HCT116 (cell line): Measurements from ENCODE around the gene NXN. TPM values are rescaled to one million over a fixed set of nuclear protein-coding genes. Genes with fewer than 3 reads are reported as not detected.

Experiments used
- ATAC-seq: fragments of 200-7000 bp; cut with Tn5 transposase; 2 replicates; pipeline ENCODE4 v1.9.1; 2020; ENCODE audit warnings: mild to moderate bottlenecking, moderate library complexity
- BruUV-seq: library from RNA; stranded (reverse); fragments of 400-500 nt; replicated peaks from 2 replicates; lab custom pipeline; 2021; lab: Mats Ljungman, UMichigan
- CTCF ChIA-PET: fragments of 300-600 bp; sonication (Branson Sonifier 250); formaldehyde crosslinking; loops from one replicate; lab custom pipeline; 2021; ENCODE audit warnings: antibody characterized with exemption; lab: Charles Lee
- POLR2A ChIA-PET: fragments of 300-600, 350-600 bp; sonication (Branson Sonifier 250); formaldehyde crosslinking; loops from one replicate; lab custom pipeline; 2021; ENCODE audit warnings: antibody characterized with exemption; lab: Charles Lee
- RAD21 ChIA-PET, 2 experiments: fragments of 300-600 bp; sonication (Branson Sonifier 250); formaldehyde crosslinking; loops; one replicate each; lab custom pipeline; 2023; ENCODE audit warnings: low total read pairs in 2 of 2; ENCODE audit not compliant: uncharacterized antibody in 2 of 2, unreplicated experiment in 2 of 2, low non-redundant PET in 1 of 2; lab: Charles Lee
- DNase-seq: peaks from one replicate; pipeline ENCODE4 v3.0.0-alpha.2; 2010; ENCODE audit warnings: low read depth, low spot score
- H2AFZ ChIP-seq: fragments of 200-600 bp; shearing (Covaris generic), sonication (generic); 2 replicates; pipeline ENCODE4 v1.6.1; 2017; ENCODE audit warnings: low read depth, mixed run types, mixed read lengths, antibody characterized with exemption, low read length; ENCODE audit not compliant: poor library complexity, severe bottlenecking
- H3K27ac ChIP-seq: 2 replicates; pipeline ENCODE4 v1.5.1; 2012; ENCODE audit warnings: low read depth, low read length
- H3K27me3 ChIP-seq: fragments of 200-600 bp; sonication (generic); 2 replicates; pipeline ENCODE4 v1.6.1; 2016; ENCODE audit warnings: mixed run types, low read length, mixed read lengths; ENCODE audit not compliant: insufficient read depth
- H3K36me3 ChIP-seq, 2 experiments: fragments of 200-500 bp in 1 of 2; fragments of 200-600 bp in 1 of 2; sonication (Bioruptor generic) in 1 of 2; sonication (generic) in 1 of 2; 2 replicates each; pipeline versions ENCODE4 v1.5.1 to v1.6.1; 2014 to 2016; ENCODE audit warnings: low read length in 2 of 2, inconsistent platforms in 1 of 2, mixed read lengths in 1 of 2, mixed run types in 1 of 2; ENCODE audit not compliant: insufficient read depth in 2 of 2, control insufficient read depth in 1 of 2
- H3K4me1 ChIP-seq, 2 experiments: fragments of 200-600 bp in 1 of 2; sonication (generic) in 1 of 2; 2 replicates each; pipeline versions ENCODE4 v1.5.1 to v1.6.1; 2012 to 2017; ENCODE audit warnings: low read length in 2 of 2, inconsistent platforms in 1 of 2, mild to moderate bottlenecking in 1 of 2, mixed read lengths in 1 of 2, mixed run types in 1 of 2, moderate library complexity in 1 of 2; ENCODE audit not compliant: insufficient read depth in 2 of 2, control insufficient read depth in 1 of 2
- H3K4me2 ChIP-seq: fragments of 200-600 bp; sonication (generic); 2 replicates; pipeline ENCODE4 v1.6.1; 2017; ENCODE audit warnings: mixed run types, low read length, mixed read lengths
- H3K4me3 ChIP-seq, 2 experiments: fragments of 200-600 bp in 1 of 2; sonication (generic) in 1 of 2; replicated peaks in 1 of 2; 2 replicates each; pipeline ENCODE4 v1.5.1; 2011 to 2016; ENCODE audit warnings: low read length in 2 of 2, control low read depth in 1 of 2, low read depth in 1 of 2, mild to moderate bottlenecking in 1 of 2, mixed read lengths in 1 of 2, mixed run types in 1 of 2
- H3K79me2 ChIP-seq: fragments of 200-600 bp; sonication (generic); 2 replicates; pipeline ENCODE4 v1.6.1; 2017; ENCODE audit warnings: mild to moderate bottlenecking, mixed run types, low read length, moderate library complexity, mixed read lengths; ENCODE audit not compliant: insufficient read depth
- H3K9ac ChIP-seq: fragments of 200-600 bp; sonication (generic); 2 replicates; pipeline ENCODE4 v1.6.1; 2016; ENCODE audit warnings: low read length, mixed read lengths
- H3K9me2 ChIP-seq: fragments of 200-600 bp; sonication (generic), shearing (Covaris generic); 2 replicates; pipeline ENCODE4 v1.6.1; 2017; ENCODE audit warnings: mixed run types, mild to moderate bottlenecking, moderate library complexity; ENCODE audit not compliant: insufficient read depth
- H3K9me3 ChIP-seq, 2 experiments: fragments of 200-500 bp in 1 of 2; fragments of 200-600 bp in 1 of 2; sonication (Bioruptor generic) in 1 of 2; sonication (generic) in 1 of 2; 2 replicates each; pipeline ENCODE4 v1.6.1; 2014 to 2017; ENCODE audit warnings: low read length in 2 of 2, mixed read lengths in 2 of 2, inconsistent platforms in 1 of 2, low read depth in 1 of 2, mild to moderate bottlenecking in 1 of 2, mixed run types in 1 of 2, moderate library complexity in 1 of 2; ENCODE audit not compliant: control insufficient read depth in 1 of 2, insufficient read depth in 1 of 2
- H4K20me1 ChIP-seq: fragments of 200-600 bp; sonication (generic), shearing (Covaris generic); 2 replicates; pipeline ENCODE4 v1.6.1; 2017; ENCODE audit warnings: mixed run types, mild to moderate bottlenecking, moderate library complexity; ENCODE audit not compliant: insufficient read depth
- ATF3 ChIP-seq: IDR thresholded peaks from 2 replicates; pipeline ENCODE4 v1.6.1; 2012
- CEBPB ChIP-seq: IDR thresholded peaks from 2 replicates; pipeline ENCODE4 v1.6.1; 2012; ENCODE audit warnings: low read depth
- EGR1 ChIP-seq: IDR thresholded peaks from 2 replicates; pipeline ENCODE4 v1.6.1; 2012; ENCODE audit warnings: low read depth
- ELF1 ChIP-seq: IDR thresholded peaks from 2 replicates; pipeline ENCODE4 v1.6.1; 2012; ENCODE audit warnings: low read depth, borderline replicate concordance
- EZH2 ChIP-seq: fragments of 200-600 bp; sonication (generic); IDR thresholded peaks from 2 replicates; pipeline ENCODE4 v1.6.1; 2017; ENCODE audit warnings: antibody characterized with exemption, mixed run types
- EZH2phosphoT487 ChIP-seq: fragments of 200-600 bp; IDR thresholded peaks from 2 replicates; pipeline ENCODE4 v1.6.1; 2018; ENCODE audit warnings: antibody characterized with exemption, borderline replicate concordance
- FOSL1 ChIP-seq: IDR thresholded peaks from 2 replicates; pipeline ENCODE4 v1.6.1; 2012; ENCODE audit warnings: low read depth
- POLR2AphosphoS5 ChIP-seq: IDR thresholded peaks from 2 replicates; pipeline ENCODE4 v1.6.1; 2011; ENCODE audit warnings: mild to moderate bottlenecking, low read depth, low read length, moderate library complexity
- RAD21 ChIP-seq: IDR thresholded peaks from 2 replicates; pipeline ENCODE4 v1.6.1; 2012; ENCODE audit warnings: low read depth, mild to moderate bottlenecking
- REST ChIP-seq: IDR thresholded peaks from 2 replicates; pipeline ENCODE4 v1.6.1; 2012; ENCODE audit warnings: low read depth
- SIN3A ChIP-seq: IDR thresholded peaks from 2 replicates; pipeline ENCODE4 v1.6.1; 2012; ENCODE audit warnings: low read depth
- TCF7L2 ChIP-seq: IDR thresholded peaks from 2 replicates; pipeline ENCODE4 v1.7.0; 2011; ENCODE audit warnings: borderline replicate concordance, inconsistent platforms; ENCODE audit not compliant: insufficient read depth, insufficient read length; ENCODE audit errors: extremely low read depth
- ZNF274 ChIP-seq: fragments of 200-500 bp; sonication (Bioruptor generic); IDR thresholded peaks from 2 replicates; pipeline ENCODE4 v1.6.1; 2014; ENCODE audit warnings: mild to moderate bottlenecking, low read depth, low read length, inconsistent platforms
- intact Hi-C: fragments of 100-400 bp; cut with micrococcal nuclease; formaldehyde crosslinking; loops from 2 replicates; pipeline ENCODE4 v1.10.0; 2022
- total RNA-seq: library from RNA; stranded (reverse); gene quantifications from one replicate; pipeline ENCODE4 v1.2.1, GENCODE V29; 2021; ENCODE audit not compliant: unreplicated experiment

The NXN gene
- total RNA-seq, 1 experiment from 2014 or later: 83.7 TPM

GRCh38 chr17:992933-993332 lies 13.4 kb upstream of the NXN start:
- no peak for TF ChIP-seq RAD21
- TF ChIP-seq ZNF274: no peak
- TF ChIP-seq ELF1: no peak
- no peak for TF ChIP-seq FOSL1
- TF ChIP-seq POLR2AphosphoS5: no peak
- no peak for TF ChIP-seq EZH2phosphoT487
- TF ChIP-seq TCF7L2: no peak
- TF ChIP-seq CEBPB: no peak
- TF ChIP-seq, all 23 proteins: peak for 0
- no peak overlapping the region for H3K9ac ChIP-seq
- no peaks in the 10 kb centered on the region for H3K27me3 ChIP-seq
- CTCF ChIA-PET: no interaction called here
- peaks cover 0 to 7% of the 10 kb centered on the region in 2 experiments; a peak in 1 of 4 replicates for H3K9me3 ChIP-seq
- POLR2A ChIA-PET: no interaction called here
- no peaks in the 10 kb centered on the region for H4K20me1 ChIP-seq
- peaks cover under 1 to 10% of the 10 kb centered on the region in 2 experiments; a peak in 3 of 4 replicates for H3K4me1 ChIP-seq
- no peak overlapping the region for H3K4me3 ChIP-seq
- no TSS peak for BruUV-seq
- ATAC-seq (no peak), DNase-seq (no peak)
- H3K79me2 ChIP-seq: peaks cover 10% of the 10 kb centered on the region
- RAD21 ChIA-PET: no interaction called here
- H3K27ac ChIP-seq: no peak overlapping the region
- H3K4me2 ChIP-seq: no peak overlapping the region
- no peaks in the 10 kb centered on the region for H3K9me2 ChIP-seq
- H3K36me3 ChIP-seq: no peaks in the 10 kb centered on the region
- intact Hi-C loops: no loop called here
- no peak overlapping the region for H2AFZ ChIP-seq

GRCh38 chr17:988561-988960 lies 9.0 kb upstream of the NXN start:
- H4K20me1 ChIP-seq: no peaks in the 10 kb centered on the region
- intact Hi-C loops: no loop called here
- no peak overlapping the region for H3K4me2 ChIP-seq
- H3K9me2 ChIP-seq: no peaks in the 10 kb centered on the region
- no peak for ATAC-seq
- TF ChIP-seq CEBPB: no peak
- TF ChIP-seq EZH2: no peak
- no peak for TF ChIP-seq REST
- TF ChIP-seq EZH2phosphoT487: no peak
- no peak for TF ChIP-seq ATF3
- TF ChIP-seq EGR1: no peak
- no peak for TF ChIP-seq SIN3A
- TF ChIP-seq, all 23 proteins: peak for 0
- no peak for DNase-seq
- Histone ChIP-seq H3K27me3 (no peaks in the 10 kb centered on the region), H3K4me1 (no peaks in the 10 kb centered on the region), H3K9ac (no peak overlapping the region), H3K36me3 (no peaks in the 10 kb centered on the region), H3K4me3 (no peak overlapping the region), H3K9me3 (peaks cover 0 to 3% of the 10 kb centered on the region in 2 experiments; a peak in 1 of 4 replicates), H3K79me2 (no peaks in the 10 kb centered on the region), H2AFZ (no peak overlapping the region), H3K27ac (no peak overlapping the region)
- BruUV-seq: no TSS peak
- CTCF ChIA-PET: interaction anchor here (1.0 kb wide), 1 partner anchor 8 kb away, joined by 3 read pairs; the partner anchor contains the start of gene TIMM22
- POLR2A ChIA-PET: no interaction called here
- RAD21 ChIA-PET: no interaction called here
